GM18502 (cell line): ENCODE measurements around the gene UBE2J2.

Source experiments
- ATAC-seq: cut with Tn5 transposase; IDR thresholded peaks from one replicate; pipeline ENCODE4 v1.9.1; 2021; ENCODE audit warnings: mild to moderate bottlenecking; ENCODE audit not compliant: unreplicated experiment, poor library complexity

UBE2J2 gene

DNA sequence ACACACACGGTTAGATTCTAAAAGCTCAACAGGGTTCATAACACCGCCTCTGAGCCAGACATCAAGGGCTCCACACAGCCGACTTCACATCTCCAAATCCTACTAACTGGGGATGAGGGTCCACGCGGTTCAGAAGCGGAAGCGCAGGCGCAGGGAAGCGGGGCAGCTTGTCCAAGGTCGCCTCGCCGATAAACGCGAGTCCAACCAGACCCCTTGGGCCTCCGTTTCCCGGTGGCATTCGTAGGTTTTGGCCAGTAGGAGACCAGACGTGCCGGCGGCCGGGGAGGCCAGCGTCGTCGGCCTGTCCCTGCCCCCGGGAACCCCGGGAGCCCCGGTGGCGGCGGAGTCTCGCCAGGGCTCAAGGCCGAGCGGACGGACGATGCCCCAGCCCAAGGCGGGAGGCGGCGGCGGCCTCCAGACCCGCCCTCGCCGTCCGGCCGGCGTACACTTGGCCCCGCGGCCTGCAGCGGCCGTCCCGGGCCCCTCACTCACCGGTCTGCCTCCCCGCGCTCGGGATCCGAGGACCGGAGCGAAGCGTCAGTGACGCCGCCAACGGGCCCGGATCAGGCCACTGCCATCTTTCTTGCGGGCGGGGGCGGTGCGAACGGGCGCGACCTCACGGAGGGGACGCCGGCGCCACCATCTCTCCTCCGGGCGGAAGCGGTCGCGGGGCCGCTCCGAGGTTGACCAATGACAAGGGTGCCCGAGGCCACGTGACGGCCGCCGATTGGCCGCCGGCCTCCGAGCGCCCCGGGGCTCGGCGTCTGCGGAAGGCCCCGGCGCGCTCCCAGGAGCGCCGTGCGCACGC, 42.0 kb downstream of the UBE2J2 start, which contains the start of gene SDF4:
SDF4 (minus strand) TSS at position 602 of the 808 bp plus-strand sequence. CDS start 3,229 bp downstream, outside the sequence.
- ATAC-seq = peak; percentile 87

GRCh38 chr1:1230656-1231399, 42.8 kb downstream of the UBE2J2 start:
- ATAC-seq = no peak

DNA sequence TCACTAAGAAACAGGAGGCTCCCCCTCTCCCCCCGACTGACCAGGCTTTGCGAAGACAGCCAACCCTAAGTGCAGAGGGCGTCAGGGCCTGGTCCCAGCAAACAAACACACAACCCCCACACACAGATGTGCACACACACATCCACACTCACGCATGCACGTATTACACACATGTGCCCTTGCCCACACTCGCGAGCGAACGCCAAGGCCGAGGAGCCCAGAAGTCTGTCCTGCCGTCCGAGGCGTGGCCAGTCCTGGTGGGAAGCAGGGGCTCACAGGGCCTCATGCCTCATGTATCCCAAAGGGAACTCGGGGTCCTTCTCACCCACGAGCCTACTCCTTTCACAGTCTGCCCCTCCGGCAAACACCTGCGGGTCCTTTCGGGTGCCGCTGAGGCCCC, 43.9 kb downstream of the UBE2J2 start:
- no peak for ATAC-seq

GRCh38 chr1:1228596-1229321, 44.9 kb downstream of the UBE2J2 start:
- ATAC-seq = no peak

DNA sequence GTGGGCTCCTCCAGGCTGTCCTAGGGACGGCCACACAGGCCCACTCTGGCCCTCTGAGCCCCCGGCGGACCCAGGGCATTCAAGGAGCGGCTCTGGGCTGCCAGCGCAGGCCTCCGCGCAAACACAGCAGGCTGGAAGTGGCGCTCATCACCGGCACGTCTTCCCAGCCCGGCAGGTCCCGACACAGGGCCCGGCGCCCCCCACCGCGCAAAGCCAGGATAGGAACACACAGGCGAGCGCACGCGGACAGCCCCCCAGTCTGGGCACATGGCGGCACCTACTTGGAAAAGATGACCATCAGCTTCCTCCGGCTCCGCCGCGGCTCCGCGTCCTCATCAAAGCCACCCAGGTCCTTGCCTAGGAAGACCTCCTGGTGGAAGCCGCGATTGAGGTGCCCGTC, 45.5 kb downstream of the UBE2J2 start:
- no peak for ATAC-seq

DNA sequence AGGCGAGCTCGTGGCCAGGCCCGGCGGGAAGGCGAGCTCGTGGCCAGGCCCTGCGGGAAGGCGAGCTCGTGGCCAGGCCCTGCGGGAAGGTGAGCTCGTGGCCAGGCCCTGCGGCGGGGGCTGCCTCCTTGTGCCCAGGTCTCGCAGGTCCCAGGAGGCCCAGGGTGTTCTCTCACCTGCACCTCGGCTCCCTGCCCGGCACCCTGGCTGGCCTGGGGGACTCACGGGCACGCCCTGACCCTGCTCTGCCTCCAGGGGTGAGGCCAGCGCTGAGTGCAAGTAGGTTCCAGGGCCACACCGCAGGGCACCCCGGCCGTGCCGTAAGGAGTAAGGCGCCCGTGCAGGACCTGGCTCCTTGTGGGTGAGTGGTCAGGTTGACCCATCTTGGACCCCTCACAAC, 46.3 kb downstream of the UBE2J2 start:
- no peak for ATAC-seq

DNA sequence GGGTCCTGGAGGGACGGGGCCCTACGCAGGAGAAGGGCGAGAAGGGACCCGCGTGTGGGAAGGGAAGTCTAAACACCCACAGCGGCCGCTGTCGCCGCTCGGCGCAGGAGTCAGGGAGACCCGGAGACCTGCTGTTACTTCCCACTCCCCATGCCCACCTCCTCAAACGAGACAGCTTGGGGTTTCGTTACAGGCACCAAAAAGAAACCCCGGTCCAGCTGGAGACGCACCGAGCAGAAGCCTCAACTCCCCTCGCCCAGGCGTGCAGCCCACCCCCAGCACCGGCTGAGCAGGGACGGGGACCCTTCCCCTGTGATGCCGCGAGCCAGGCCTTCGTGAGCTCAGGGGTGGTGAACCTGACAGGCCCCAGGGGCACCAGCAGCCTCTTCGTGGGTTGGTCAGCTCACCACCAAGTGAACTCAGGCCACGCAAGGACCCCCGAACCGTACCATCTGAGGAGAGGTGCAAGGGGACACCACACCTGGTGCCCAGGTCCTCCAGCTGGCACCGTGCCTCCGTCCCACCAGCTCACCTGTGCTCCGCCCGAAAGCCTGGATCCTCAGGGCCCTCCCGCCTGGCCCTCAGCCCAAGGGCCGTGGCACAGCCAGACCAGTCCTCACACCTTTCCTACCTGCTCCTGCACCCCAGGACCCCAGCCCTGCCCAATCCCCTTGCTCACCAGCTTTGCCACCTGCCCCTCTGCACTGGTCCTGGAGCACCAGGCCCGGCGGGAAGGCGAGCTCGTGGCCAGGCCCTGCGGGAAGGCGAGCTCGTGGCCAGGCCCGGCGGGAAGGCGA, 46.9 kb downstream of the UBE2J2 start:
- no peak for ATAC-seq

GRCh38 chr1:1225913-1226312, 47.7 kb downstream of the UBE2J2 start:
- no peak for ATAC-seq

GRCh38 chr1:1225238-1225845, 48.3 kb downstream of the UBE2J2 start:
- no peak for ATAC-seq

DNA sequence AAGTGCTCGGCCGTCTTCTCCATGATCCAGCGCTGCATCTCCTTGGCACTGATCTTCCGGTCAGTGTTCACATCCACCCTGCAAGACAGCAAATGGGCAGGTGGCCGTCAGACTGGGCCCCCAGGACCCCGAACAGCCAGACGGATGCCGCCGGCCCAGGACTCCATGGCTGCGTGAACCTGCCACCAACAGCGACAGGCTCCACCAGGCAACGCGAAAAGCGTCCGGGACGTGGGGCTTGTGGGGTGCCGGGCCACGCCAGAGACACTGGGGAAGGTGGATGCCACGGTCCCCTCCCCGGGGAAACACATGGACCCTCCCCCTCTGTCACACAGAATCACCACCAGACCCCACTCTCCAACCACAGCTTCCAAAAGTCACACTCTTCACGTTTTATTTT, 49.8 kb downstream of the UBE2J2 start:
- ATAC-seq = no peak

GRCh38 chr1:1223321-1223720, 50.3 kb downstream of the UBE2J2 start:
- ATAC-seq = no peak

GRCh38 chr1:1222575-1223225, 51.0 kb downstream of the UBE2J2 start:
- no peak for ATAC-seq

GRCh38 chr1:1221887-1222574, 51.6 kb downstream of the UBE2J2 start:
- ATAC-seq = no peak

DNA sequence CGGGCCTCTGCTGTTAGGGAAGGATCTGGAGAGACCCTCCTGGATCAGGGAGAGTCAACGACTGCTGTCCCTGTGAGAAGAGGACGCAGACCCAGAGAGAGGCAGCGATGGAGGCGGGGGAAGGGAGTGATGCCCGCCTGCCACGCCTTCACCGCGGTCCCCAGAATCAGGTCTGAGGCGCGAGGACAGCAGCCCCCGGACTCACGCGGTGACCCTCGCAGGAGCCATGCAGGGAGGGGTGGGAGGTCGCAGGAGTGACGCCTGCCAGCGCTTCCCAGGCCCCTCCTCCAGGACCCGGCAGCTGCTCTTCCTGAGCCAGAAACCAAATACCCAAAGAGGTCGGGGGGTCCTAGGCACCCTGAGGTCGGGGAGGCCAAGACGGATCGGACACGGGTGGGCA, 53.5 kb downstream of the UBE2J2 start:
- ATAC-seq = no peak

DNA sequence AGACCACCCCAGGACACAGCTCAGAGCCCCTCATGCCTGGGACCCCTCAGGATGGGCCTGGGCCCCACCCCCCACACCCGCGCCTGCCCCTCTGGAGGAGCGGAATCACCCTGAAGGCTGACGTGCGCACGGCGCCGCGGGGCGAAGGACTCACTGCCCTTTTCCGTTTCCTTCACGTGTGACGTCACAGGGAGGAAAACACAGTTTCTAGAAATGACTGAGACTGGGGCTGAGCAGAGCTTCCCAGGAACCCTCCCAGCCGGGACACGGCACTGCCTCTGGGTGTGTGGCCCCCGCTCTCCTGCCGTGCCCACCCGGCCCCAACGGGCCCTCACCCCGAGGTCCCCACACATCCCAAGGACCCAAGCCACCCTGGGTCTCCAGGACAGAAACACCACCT, 54.3 kb downstream of the UBE2J2 start:
- ATAC-seq = no peak

- no peak for ATAC-seq
Measured at GRCh38 chr1:1218524-1219200, 55.0 kb downstream of the UBE2J2 start.

DNA sequence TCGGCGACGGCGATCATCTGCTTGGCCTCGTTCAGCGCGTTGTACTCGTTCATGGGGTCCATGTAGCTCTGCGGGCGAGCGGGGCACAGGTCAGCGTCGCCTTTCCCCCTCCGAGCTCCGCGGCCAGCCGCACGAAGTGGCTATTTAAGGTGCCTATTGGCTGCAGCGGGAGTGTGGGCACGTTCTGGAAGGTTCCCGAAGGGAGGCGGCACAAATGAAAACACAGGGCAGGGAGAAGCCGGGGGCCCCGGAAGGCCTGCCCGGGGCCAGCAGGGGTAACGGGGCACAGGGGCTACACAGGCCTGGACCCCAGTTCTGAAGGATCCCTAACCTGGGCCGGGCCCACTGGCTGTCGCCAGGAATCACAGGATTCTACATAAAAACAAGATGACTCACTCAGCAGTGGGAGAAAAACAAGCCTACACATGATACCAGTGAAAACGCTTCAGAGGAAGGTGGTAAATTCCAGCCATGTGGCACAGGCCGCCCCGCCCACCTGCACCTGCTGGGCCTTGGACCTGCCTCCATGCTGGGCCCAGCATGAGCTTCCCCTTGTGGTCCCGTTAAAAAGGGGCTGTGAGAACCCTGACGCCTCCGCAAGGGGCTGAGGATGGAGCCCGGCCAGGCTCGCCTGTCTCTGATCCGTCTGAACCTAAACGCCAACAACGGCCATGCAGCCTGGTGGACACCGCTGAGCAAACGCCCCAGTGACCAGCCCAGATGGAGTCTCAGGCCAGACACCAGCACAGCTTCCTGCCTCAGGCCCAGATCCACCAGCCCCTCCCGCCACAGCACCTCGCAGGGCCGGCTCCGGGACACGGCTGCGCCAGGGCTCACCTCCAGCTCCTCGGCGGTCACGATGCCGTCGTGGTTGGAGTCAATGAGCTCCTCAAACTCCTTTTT, 55.8 kb downstream of the UBE2J2 start:
- ATAC-seq = no peak
